Panc1 (cell line): ENCODE measurements around the gene POMT2.

ENCODE experiments used
- POLR2AphosphoS5 ChIP-seq: IDR thresholded peaks from 2 replicates; pipeline ENCODE4 v1.6.1; 2012; ENCODE audit warnings: mild to moderate bottlenecking, low read depth, low read length, moderate library complexity
- TF ChIP-seq, protein P1 (sequence below): fragments of 450-650 bp; IDR thresholded peaks from 2 replicates; pipeline ENCODE4 v1.5.1; 2017; ENCODE audit warnings: mild to moderate bottlenecking
- TF ChIP-seq, protein P2 (sequence below), 2 experiments: IDR thresholded peaks; 2 replicates each; pipeline ENCODE4 v1.6.1; 2011 to 2012; ENCODE audit warnings: low read depth in 2 of 2, control low read depth in 1 of 2, low read length in 1 of 2, mild to moderate bottlenecking in 1 of 2, moderate library complexity in 1 of 2; ENCODE audit not compliant: insufficient read depth in 1 of 2

DNA sequence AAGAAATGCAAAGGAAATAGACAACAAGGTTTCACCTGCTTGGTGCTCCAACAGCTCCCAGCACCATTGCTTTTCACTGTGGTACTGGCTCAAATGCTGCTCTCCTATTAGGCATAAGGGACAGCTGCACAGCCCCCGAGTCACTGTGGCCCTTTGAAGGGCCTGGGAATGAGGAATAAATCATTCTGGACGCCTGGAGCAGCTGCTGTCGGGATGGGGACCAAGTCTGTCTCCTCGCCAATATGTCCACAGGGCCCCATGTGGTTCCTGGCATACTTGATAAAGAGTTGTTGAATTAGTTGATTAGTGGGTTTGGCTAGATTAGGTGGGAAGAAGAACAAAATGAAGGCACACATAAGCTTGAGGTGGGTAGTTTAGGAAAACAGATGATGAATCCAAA is 36.6 kb downstream of the POMT2 start:
- TF ChIP-seq POLR2AphosphoS5 = no peak
- TF ChIP-seq, protein P1, sequence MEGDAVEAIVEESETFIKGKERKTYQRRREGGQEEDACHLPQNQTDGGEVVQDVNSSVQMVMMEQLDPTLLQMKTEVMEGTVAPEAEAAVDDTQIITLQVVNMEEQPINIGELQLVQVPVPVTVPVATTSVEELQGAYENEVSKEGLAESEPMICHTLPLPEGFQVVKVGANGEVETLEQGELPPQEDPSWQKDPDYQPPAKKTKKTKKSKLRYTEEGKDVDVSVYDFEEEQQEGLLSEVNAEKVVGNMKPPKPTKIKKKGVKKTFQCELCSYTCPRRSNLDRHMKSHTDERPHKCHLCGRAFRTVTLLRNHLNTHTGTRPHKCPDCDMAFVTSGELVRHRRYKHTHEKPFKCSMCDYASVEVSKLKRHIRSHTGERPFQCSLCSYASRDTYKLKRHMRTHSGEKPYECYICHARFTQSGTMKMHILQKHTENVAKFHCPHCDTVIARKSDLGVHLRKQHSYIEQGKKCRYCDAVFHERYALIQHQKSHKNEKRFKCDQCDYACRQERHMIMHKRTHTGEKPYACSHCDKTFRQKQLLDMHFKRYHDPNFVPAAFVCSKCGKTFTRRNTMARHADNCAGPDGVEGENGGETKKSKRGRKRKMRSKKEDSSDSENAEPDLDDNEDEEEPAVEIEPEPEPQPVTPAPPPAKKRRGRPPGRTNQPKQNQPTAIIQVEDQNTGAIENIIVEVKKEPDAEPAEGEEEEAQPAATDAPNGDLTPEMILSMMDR = no peak
- TF ChIP-seq, protein P2, sequence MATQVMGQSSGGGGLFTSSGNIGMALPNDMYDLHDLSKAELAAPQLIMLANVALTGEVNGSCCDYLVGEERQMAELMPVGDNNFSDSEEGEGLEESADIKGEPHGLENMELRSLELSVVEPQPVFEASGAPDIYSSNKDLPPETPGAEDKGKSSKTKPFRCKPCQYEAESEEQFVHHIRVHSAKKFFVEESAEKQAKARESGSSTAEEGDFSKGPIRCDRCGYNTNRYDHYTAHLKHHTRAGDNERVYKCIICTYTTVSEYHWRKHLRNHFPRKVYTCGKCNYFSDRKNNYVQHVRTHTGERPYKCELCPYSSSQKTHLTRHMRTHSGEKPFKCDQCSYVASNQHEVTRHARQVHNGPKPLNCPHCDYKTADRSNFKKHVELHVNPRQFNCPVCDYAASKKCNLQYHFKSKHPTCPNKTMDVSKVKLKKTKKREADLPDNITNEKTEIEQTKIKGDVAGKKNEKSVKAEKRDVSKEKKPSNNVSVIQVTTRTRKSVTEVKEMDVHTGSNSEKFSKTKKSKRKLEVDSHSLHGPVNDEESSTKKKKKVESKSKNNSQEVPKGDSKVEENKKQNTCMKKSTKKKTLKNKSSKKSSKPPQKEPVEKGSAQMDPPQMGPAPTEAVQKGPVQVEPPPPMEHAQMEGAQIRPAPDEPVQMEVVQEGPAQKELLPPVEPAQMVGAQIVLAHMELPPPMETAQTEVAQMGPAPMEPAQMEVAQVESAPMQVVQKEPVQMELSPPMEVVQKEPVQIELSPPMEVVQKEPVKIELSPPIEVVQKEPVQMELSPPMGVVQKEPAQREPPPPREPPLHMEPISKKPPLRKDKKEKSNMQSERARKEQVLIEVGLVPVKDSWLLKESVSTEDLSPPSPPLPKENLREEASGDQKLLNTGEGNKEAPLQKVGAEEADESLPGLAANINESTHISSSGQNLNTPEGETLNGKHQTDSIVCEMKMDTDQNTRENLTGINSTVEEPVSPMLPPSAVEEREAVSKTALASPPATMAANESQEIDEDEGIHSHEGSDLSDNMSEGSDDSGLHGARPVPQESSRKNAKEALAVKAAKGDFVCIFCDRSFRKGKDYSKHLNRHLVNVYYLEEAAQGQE (IDR thresholded peaks at IDR 0.05; ENCODE audit: insufficient read depth in 1 of 2, low read depth in 2 of 2, low read length in 1 of 2) = no peak
